GM12873 (cell line): Measurements from ENCODE around the gene ZBTB16.

Experiments used
- TF ChIP-seq, protein P1 (sequence below): IDR thresholded peaks from 2 replicates; pipeline ENCODE4 v1.5.1; 2012; ENCODE audit warnings: low read depth, mild to moderate bottlenecking, moderate library complexity, low read length, control low read depth; ENCODE audit not compliant: insufficient read depth; ENCODE audit errors: missing control alignments

Gene ZBTB16

GRCh38 chr11:114211444-114212121, 152.1 kb downstream of the ZBTB16 start:
- TF ChIP-seq, protein P1, sequence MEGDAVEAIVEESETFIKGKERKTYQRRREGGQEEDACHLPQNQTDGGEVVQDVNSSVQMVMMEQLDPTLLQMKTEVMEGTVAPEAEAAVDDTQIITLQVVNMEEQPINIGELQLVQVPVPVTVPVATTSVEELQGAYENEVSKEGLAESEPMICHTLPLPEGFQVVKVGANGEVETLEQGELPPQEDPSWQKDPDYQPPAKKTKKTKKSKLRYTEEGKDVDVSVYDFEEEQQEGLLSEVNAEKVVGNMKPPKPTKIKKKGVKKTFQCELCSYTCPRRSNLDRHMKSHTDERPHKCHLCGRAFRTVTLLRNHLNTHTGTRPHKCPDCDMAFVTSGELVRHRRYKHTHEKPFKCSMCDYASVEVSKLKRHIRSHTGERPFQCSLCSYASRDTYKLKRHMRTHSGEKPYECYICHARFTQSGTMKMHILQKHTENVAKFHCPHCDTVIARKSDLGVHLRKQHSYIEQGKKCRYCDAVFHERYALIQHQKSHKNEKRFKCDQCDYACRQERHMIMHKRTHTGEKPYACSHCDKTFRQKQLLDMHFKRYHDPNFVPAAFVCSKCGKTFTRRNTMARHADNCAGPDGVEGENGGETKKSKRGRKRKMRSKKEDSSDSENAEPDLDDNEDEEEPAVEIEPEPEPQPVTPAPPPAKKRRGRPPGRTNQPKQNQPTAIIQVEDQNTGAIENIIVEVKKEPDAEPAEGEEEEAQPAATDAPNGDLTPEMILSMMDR: no peak

- TF ChIP-seq, protein P1: no peak
Measured at GRCh38 chr11:114213622-114214021, 154.1 kb downstream of the ZBTB16 start.

DNA sequence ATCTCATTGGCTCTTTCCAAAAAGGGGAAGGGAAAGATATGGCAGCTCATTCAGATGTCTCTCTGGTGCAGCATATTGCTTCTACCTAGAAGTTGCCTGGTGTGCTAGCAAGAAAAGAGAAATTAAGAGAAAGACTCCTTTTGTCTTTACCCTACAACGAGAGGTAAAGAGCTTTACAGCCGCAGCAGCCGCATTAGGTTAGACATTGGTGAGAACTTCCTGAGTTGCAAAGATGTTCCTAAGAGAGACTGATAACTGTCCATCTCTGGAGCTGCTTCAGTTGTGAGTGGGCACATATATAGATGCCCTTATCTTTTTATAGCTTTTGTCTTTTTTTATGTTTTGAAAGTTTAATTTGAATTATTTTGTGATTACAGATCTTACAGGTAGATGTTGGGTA, 155.9 kb downstream of the ZBTB16 start:
- TF ChIP-seq, protein P1: no peak

- TF ChIP-seq, protein P1: no peak
Measured at GRCh38 chr11:114215871-114216795, 156.6 kb downstream of the ZBTB16 start.

DNA sequence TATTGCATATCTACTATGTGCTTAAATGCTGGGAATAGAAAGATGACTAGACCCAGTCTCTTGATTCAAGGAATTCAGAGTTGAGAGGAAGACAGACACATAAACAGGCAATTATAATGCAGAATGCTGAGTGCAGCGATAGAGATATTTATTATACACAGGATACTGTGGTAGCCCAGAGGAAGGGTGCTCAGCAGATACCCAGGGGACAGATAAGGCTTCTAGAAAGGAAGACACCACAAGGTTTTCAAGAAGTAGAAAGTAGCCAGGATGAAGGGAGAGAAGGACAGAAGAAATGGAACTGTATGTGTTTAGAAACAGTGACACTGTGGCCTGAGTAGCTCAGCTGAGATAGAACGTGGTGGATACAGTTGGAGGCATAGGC, 157.3 kb downstream of the ZBTB16 start:
- TF ChIP-seq, protein P1: no peak

- TF ChIP-seq, protein P1: no peak
Measured at GRCh38 chr11:114218508-114218907, 159.0 kb downstream of the ZBTB16 start.
